HepG2 (cell line): ENCODE results near the gene TRIM5. TPM values are rescaled to one million over a fixed set of nuclear protein-coding genes. Genes with fewer than 3 reads are reported as not detected.

Experiments used
- ATAC-seq: fragments of 200-7000 bp; cut with Tn5 transposase; 3 replicates; pipeline ENCODE4 v1.9.1; 2020; ENCODE audit warnings: mild to moderate bottlenecking, moderate library complexity
- BruUV-seq: library from RNA; stranded (reverse); fragments of 400-500 nt; replicated peaks from 2 replicates; lab custom pipeline; 2021; lab: Mats Ljungman, UMichigan
- CTCF ChIA-PET: fragments of 300-600 bp; formaldehyde crosslinking; extraction: SDS; loops from one replicate; lab custom pipeline; 2021; ENCODE audit warnings: low total read pairs, inconsistent platforms, low intra/inter-chr PET ratio; lab: Yijun Ruan, JAX
- POLR2A ChIA-PET: fragments of 350-600 bp; sonication (Branson Sonifier 250); formaldehyde crosslinking; loops from one replicate; lab custom pipeline; 2020; ENCODE audit warnings: antibody characterized with exemption, inconsistent platforms; lab: Yijun Ruan, JAX
- DNase-seq: peaks from one replicate; pipeline ENCODE4 v3.0.0-alpha.2; 2015; ENCODE audit warnings: low spot score
- FAIRE-seq: peaks from 3 replicates; lab custom pipeline; 2011; peaks lifted over from hg19 to GRCh38; lab: Jason Lieb, UNC
- H2AFZ ChIP-seq: one replicate; pipeline ENCODE4 v1.6.1; 2011; ENCODE audit warnings: low read length, inconsistent platforms
- H3K27ac ChIP-seq: fragments of 300-600 bp; 3 replicates; pipeline ENCODE4 v1.8.0; 2011; ENCODE audit warnings: mixed run types, mild to moderate bottlenecking, mixed read lengths, low read length, inconsistent platforms; ENCODE audit not compliant: insufficient read depth; ENCODE audit errors: extremely low read length
- H3K27me3 ChIP-seq, 2 experiments: fragments of 200-600 bp in 1 of 2; 2 replicates in 1 of 2; 3 replicates in 1 of 2; pipeline versions ENCODE4 v1.6.0 to v1.8.0; 2011; ENCODE audit warnings: low read length in 2 of 2, mild to moderate bottlenecking in 2 of 2, moderate library complexity in 2 of 2, inconsistent platforms in 1 of 2; ENCODE audit not compliant: insufficient read depth in 2 of 2, control insufficient read depth in 1 of 2
- H3K36me3 ChIP-seq, 2 experiments: fragments of 200-600 bp in 1 of 2; replicated peaks in 1 of 2; 2 replicates in 1 of 2; 3 replicates in 1 of 2; pipeline versions ENCODE4 v1.5.1 to v1.8.0; 2011; ENCODE audit warnings: low read length in 2 of 2, inconsistent platforms in 1 of 2; ENCODE audit not compliant: insufficient read depth in 2 of 2, control insufficient read depth in 1 of 2
- H3K4me1 ChIP-seq: 2 replicates; pipeline ENCODE4 v1.5.1; 2012; ENCODE audit warnings: low read length, inconsistent platforms; ENCODE audit not compliant: insufficient read depth
- H3K4me2 ChIP-seq: 2 replicates; pipeline ENCODE4 v1.6.0; 2011; ENCODE audit warnings: low read depth, low read length, inconsistent platforms
- H3K4me3 ChIP-seq, 3 experiments: fragments of 200-600 bp in 1 of 3; sonication (generic), shearing (Covaris generic) in 1 of 3; replicated peaks in 1 of 3; 2 replicates each; pipeline ENCODE4 v1.5.1; 2011 to 2016; ENCODE audit warnings: low read length in 3 of 3, inconsistent platforms in 2 of 3, low read depth in 2 of 3, mild to moderate bottlenecking in 2 of 3, control low read depth in 1 of 3, mixed read lengths in 1 of 3; ENCODE audit not compliant: insufficient read depth in 1 of 3
- H3K79me2 ChIP-seq: one replicate; pipeline ENCODE4 v1.6.1; 2011; ENCODE audit warnings: low read length, inconsistent platforms; ENCODE audit not compliant: insufficient read depth
- H3K9ac ChIP-seq: 2 replicates; pipeline ENCODE4 v1.6.0; 2011; ENCODE audit warnings: mild to moderate bottlenecking, low read depth, low read length, inconsistent platforms; ENCODE audit not compliant: insufficient read depth
- H3K9me3 ChIP-seq: 2 replicates; pipeline ENCODE4 v1.5.1; 2012; ENCODE audit warnings: mild to moderate bottlenecking, low read length
- H4K20me1 ChIP-seq: 2 replicates; pipeline ENCODE4 v1.6.0; 2011; ENCODE audit warnings: inconsistent platforms, mild to moderate bottlenecking, low read length, moderate library complexity; ENCODE audit not compliant: insufficient read depth
- FOXK1 ChIP-seq: sonication (generic); formaldehyde crosslinking; IDR thresholded peaks from 2 replicates; pipeline ENCODE4 v1.4.0; 2020; ENCODE audit warnings: low read depth, missing genetic modification reagents, borderline replicate concordance
- FOXM1 ChIP-seq: sonication (generic); formaldehyde crosslinking; IDR thresholded peaks from 2 replicates; pipeline ENCODE4 v1.5.0; 2020; ENCODE audit warnings: missing genetic modification reagents
- GABPB1 ChIP-seq: IDR thresholded peaks from 2 replicates; pipeline ENCODE4 v1.6.1; 2016; ENCODE audit warnings: mild to moderate bottlenecking, missing genetic modification reagents, moderate library complexity, missing compliant biosample characterization
- HDAC2 ChIP-seq: sonication (generic); formaldehyde crosslinking; IDR thresholded peaks from 2 replicates; pipeline ENCODE4 v1.4.0; 2020; ENCODE audit warnings: missing genetic modification reagents
- ZNF510 ChIP-seq: sonication (generic); formaldehyde crosslinking; IDR thresholded peaks from 2 replicates; pipeline ENCODE4 v1.4.0; 2020; ENCODE audit warnings: low read depth, mild to moderate bottlenecking, missing genetic modification reagents
- WGBS: methylation state at CpG from one replicate; pipeline ENCODE4 v1.1.6; 2017; ENCODE audit warnings: low lambda C conversion rate; 5-methylcytosine and 5-hydroxymethylcytosine counted together
- in situ Hi-C: cut with HindIII; loops from 2 replicates; pipeline ENCODE4 v1.10.0; 2017; ENCODE audit warnings: low pct_unique_long_range_greater_than_20kb; ENCODE audit not compliant: extremely low pct_ligation_motif_present
- intact Hi-C: fragments of 100-400 bp; cut with micrococcal nuclease; formaldehyde crosslinking; loops from one replicate; pipeline ENCODE4 v1.10.0; 2022; ENCODE audit not compliant: unreplicated experiment
- polyA plus RNA-seq, 8 experiments: library from polyadenylated mRNA; depleted of rRNA in 3 of 8; stranded (reverse) in 7 of 8; unstranded in 1 of 8; fragments of >200 nt; fragmentation: Illumina TruSeq in 4 of 8; extraction: Trizol in 4 of 8; gene quantifications; 2 replicates each; pipeline versions ENCODE4 v1.2.1 to v1.2.3, GENCODE V29; 2011 to 2016; ENCODE audit warnings: low read depth in 4 of 8, missing spikeins in 1 of 8, mixed read lengths in 1 of 8; ENCODE audit not compliant: insufficient read depth in 1 of 8
- total RNA-seq, 5 experiments: library from RNA; depleted of rRNA; stranded (reverse); fragments of >200 nt; fragmentation: Illumina TruSeq; extraction: Trizol; gene quantifications; 2 replicates each; pipeline ENCODE4 v1.2.3, GENCODE V29; 2016; ENCODE audit warnings: low read depth in 1 of 5
- TF ChIP-seq, protein P1 (sequence below): sonication (generic); formaldehyde crosslinking; conservative IDR thresholded peaks from 2 replicates; pipeline ENCODE4 v1.8.0; 2022; ENCODE audit warnings: low read depth, missing genetic modification reagents
- TF ChIP-seq, protein P2 (sequence below): IDR thresholded peaks from 2 replicates; pipeline ENCODE4 v1.6.1; 2016; ENCODE audit warnings: missing biosample characterization, missing genetic modification reagents, low read depth
- TF ChIP-seq, protein P3 (sequence below): sonication (generic); formaldehyde crosslinking; IDR thresholded peaks from 2 replicates; pipeline ENCODE4 v1.4.0; 2020; ENCODE audit warnings: missing genetic modification reagents, borderline replicate concordance
- TF ChIP-seq, protein P4 (sequence below): sonication (generic); formaldehyde crosslinking; IDR thresholded peaks from 2 replicates; pipeline ENCODE4 v1.4.0; 2020; ENCODE audit warnings: low read depth, mild to moderate bottlenecking, missing genetic modification reagents

The TRIM5 gene
- total and polyA plus RNA-seq, 2 of the 13 experiments (the other 11 are each of a cell fraction or from before 2014, with no cell fraction given): 7.8 to 13.1 TPM

DNA sequence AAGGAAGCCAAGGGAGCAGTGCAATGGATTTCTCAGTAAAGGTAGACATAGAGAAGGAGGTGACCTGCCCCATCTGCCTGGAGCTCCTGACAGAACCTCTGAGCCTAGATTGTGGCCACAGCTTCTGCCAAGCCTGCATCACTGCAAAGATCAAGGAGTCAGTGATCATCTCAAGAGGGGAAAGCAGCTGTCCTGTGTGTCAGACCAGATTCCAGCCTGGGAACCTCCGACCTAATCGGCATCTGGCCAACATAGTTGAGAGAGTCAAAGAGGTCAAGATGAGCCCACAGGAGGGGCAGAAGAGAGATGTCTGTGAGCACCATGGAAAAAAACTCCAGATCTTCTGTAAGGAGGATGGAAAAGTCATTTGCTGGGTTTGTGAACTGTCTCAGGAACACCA is 11.3 kb upstream of the TRIM5 start (continued):
- TF ChIP-seq, protein P1, sequence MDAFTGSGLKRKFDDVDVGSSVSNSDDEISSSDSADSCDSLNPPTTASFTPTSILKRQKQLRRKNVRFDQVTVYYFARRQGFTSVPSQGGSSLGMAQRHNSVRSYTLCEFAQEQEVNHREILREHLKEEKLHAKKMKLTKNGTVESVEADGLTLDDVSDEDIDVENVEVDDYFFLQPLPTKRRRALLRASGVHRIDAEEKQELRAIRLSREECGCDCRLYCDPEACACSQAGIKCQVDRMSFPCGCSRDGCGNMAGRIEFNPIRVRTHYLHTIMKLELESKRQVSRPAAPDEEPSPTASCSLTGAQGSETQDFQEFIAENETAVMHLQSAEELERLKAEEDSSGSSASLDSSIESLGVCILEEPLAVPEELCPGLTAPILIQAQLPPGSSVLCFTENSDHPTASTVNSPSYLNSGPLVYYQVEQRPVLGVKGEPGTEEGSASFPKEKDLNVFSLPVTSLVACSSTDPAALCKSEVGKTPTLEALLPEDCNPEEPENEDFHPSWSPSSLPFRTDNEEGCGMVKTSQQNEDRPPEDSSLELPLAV (CRISPR knock-in tag): no peak
- TF ChIP-seq, protein P2, sequence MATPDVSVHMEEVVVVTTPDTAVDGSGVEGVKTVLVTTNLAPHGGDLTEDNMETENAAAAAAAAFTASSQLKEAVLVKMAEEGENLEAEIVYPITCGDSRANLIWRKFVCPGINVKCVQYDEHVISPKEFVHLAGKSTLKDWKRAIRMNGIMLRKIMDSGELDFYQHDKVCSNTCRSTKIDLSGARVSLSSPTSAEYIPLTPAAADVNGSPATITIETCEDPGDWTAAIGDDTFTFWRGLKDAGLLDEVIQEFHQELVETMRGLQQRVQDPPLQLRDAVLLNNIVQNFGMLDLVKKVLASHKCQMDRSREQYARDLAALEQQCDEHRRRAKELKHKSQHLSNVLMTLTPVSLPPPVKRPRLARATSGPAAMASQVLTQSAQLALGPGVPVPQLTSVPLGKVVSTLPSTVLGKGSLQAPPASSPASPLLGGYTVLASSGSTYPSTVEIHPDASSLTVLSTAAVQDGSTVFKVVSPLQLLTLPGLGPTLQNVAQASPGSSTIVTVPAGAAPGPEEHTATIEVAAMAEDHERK (CRISPR knock-in tag): no peak
- no peak for TF ChIP-seq GABPB1 (CRISPR knock-in tag)
- TF ChIP-seq, all 625 proteins: peak for 0

DNA sequence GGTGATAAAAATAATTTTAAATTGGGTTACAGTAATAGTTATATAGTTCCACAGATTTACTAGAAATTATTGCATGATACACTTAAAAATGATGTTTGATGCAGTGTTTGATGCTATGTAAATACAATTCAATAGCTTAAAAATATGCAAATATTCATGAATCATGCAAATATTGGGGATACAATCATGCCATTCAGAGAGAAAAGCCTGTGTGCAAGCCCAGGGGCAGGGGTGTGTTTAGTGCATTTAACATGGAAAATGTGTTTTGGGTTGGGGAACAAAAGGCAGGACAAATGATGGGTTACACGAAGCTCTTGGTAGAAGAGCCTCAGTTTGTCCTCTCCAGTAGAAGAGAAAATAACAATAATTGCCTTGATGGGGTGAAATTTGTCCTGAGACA is 10.7 kb upstream of the TRIM5 start:
- DNase-seq (no peak), ATAC-seq (no peak), FAIRE-seq (no peak)
- in situ Hi-C loops: no loop called here
- no peaks in the 10 kb centered on the region for H3K9me3 ChIP-seq
- H3K4me3 ChIP-seq: no peak overlapping the region
- H4K20me1 ChIP-seq: no peaks in the 10 kb centered on the region
- no peaks in the 10 kb centered on the region for H3K36me3 ChIP-seq
- H3K79me2 ChIP-seq: no peaks in the 10 kb centered on the region
- no peak overlapping the region for H3K9ac ChIP-seq
- ChIA-PET POLR2A (no interaction called here), CTCF (no interaction called here)
- 4% methylated on average over 1 of the region's 1 CpG for WGBS
- intact Hi-C loops: no loop called here
- no peak overlapping the region for H3K4me2 ChIP-seq
- H2AFZ ChIP-seq: no peak overlapping the region
- no peaks in the 10 kb centered on the region for H3K27me3 ChIP-seq
- no peaks in the 10 kb centered on the region for H3K4me1 ChIP-seq
- H3K27ac ChIP-seq: no peak overlapping the region
- no TSS peak for BruUV-seq
- TF ChIP-seq HDAC2 (CRISPR knock-in tag) (no peak), ZNF510 (no peak), FOXM1 (CRISPR knock-in tag) (no peak), FOXK1 (no peak)
- TF ChIP-seq, protein P3, sequence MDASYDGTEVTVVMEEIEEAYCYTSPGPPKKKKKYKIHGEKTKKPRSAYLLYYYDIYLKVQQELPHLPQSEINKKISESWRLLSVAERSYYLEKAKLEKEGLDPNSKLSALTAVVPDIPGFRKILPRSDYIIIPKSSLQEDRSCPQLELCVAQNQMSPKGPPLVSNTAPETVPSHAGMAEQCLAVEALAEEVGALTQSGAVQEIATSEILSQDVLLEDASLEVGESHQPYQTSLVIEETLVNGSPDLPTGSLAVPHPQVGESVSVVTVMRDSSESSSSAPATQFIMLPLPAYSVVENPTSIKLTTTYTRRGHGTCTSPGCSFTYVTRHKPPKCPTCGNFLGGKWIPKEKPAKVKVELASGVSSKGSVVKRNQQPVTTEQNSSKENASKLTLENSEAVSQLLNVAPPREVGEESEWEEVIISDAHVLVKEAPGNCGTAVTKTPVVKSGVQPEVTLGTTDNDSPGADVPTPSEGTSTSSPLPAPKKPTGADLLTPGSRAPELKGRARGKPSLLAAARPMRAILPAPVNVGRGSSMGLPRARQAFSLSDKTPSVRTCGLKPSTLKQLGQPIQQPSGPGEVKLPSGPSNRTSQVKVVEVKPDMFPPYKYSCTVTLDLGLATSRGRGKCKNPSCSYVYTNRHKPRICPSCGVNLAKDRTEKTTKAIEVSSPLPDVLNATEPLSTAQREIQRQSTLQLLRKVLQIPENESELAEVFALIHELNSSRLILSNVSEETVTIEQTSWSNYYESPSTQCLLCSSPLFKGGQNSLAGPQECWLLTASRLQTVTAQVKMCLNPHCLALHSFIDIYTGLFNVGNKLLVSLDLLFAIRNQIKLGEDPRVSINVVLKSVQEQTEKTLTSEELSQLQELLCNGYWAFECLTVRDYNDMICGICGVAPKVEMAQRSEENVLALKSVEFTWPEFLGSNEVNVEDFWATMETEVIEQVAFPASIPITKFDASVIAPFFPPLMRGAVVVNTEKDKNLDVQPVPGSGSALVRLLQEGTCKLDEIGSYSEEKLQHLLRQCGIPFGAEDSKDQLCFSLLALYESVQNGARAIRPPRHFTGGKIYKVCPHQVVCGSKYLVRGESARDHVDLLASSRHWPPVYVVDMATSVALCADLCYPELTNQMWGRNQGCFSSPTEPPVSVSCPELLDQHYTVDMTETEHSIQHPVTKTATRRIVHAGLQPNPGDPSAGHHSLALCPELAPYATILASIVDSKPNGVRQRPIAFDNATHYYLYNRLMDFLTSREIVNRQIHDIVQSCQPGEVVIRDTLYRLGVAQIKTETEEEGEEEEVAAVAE (CRISPR knock-in tag): no peak
- TF ChIP-seq, protein P4, sequence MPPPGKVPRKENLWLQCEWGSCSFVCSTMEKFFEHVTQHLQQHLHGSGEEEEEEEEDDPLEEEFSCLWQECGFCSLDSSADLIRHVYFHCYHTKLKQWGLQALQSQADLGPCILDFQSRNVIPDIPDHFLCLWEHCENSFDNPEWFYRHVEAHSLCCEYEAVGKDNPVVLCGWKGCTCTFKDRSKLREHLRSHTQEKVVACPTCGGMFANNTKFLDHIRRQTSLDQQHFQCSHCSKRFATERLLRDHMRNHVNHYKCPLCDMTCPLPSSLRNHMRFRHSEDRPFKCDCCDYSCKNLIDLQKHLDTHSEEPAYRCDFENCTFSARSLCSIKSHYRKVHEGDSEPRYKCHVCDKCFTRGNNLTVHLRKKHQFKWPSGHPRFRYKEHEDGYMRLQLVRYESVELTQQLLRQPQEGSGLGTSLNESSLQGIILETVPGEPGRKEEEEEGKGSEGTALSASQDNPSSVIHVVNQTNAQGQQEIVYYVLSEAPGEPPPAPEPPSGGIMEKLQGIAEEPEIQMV: no peak
